Hepatocyte (in vitro differentiated cells): ENCODE results near the gene HIVEP2. TPM values are rescaled to one million over a fixed set of nuclear protein-coding genes. Genes with fewer than 3 reads are reported as not detected.

Experiments used
- DNase-seq: peaks from one replicate; pipeline ENCODE4 v3.0.0-alpha.2; 2016; ENCODE audit warnings: low spot score
- H2AFZ ChIP-seq: fragments of 200-600 bp; sonication (generic); 2 replicates; pipeline ENCODE4 v1.6.0; 2016; ENCODE audit warnings: antibody characterized with exemption, mild to moderate bottlenecking
- H3K27ac ChIP-seq: fragments of 200-600 bp; sonication (generic); 2 replicates; pipeline ENCODE4 v1.5.1; 2016; ENCODE audit warnings: mild to moderate bottlenecking
- H3K27me3 ChIP-seq: fragments of 200-600 bp; sonication (generic); 2 replicates; pipeline ENCODE4 v1.6.1; 2016
- H3K36me3 ChIP-seq: fragments of 200-600 bp; sonication (generic); replicated peaks from 2 replicates; pipeline ENCODE4 v1.5.1; 2016; ENCODE audit warnings: low read depth; ENCODE audit not compliant: insufficient read depth
- H3K4me1 ChIP-seq: fragments of 200-600 bp; sonication (generic); 2 replicates; pipeline ENCODE4 v1.5.1; 2016; ENCODE audit warnings: mild to moderate bottlenecking, moderate library complexity; ENCODE audit not compliant: insufficient read depth
- H3K4me2 ChIP-seq: fragments of 200-600 bp; sonication (generic); 2 replicates; pipeline ENCODE4 v1.6.0; 2016
- H3K4me3 ChIP-seq: fragments of 200-600 bp; sonication (generic); 2 replicates; pipeline ENCODE4 v1.5.1; 2016; ENCODE audit warnings: mild to moderate bottlenecking
- H3K79me2 ChIP-seq: fragments of 200-600 bp; sonication (generic); 2 replicates; pipeline ENCODE4 v1.6.0; 2017; ENCODE audit warnings: mild to moderate bottlenecking
- H3K9me2 ChIP-seq: fragments of 200-600 bp; sonication (generic); replicated peaks from 2 replicates; pipeline ENCODE4 v1.6.0; 2017; ENCODE audit warnings: mild to moderate bottlenecking; ENCODE audit not compliant: insufficient read depth
- H3K9me3 ChIP-seq: fragments of 200-600 bp; sonication (generic); 2 replicates; pipeline ENCODE4 v1.5.1; 2016; ENCODE audit warnings: low read depth, mild to moderate bottlenecking
- H4K20me1 ChIP-seq: fragments of 200-600 bp; sonication (generic); 2 replicates; pipeline ENCODE4 v1.6.0; 2016; ENCODE audit warnings: mild to moderate bottlenecking; ENCODE audit not compliant: insufficient read depth, poor library complexity, severe bottlenecking
- CTCF ChIP-seq: fragments of 200-600 bp; sonication (generic); IDR thresholded peaks from 2 replicates; pipeline ENCODE4 v1.5.1; 2016; ENCODE audit warnings: antibody characterized with exemption, mild to moderate bottlenecking; ENCODE audit not compliant: poor library complexity
- EZH2 ChIP-seq: fragments of 200-600 bp; sonication (generic); IDR thresholded peaks from 2 replicates; pipeline ENCODE4 v1.6.1; 2016; ENCODE audit warnings: antibody characterized with exemption, mild to moderate bottlenecking, borderline replicate concordance
- EZH2phosphoT487 ChIP-seq: fragments of 200-600 bp; sonication (generic); IDR thresholded peaks from one replicate; pipeline ENCODE4 v1.6.1; 2018; ENCODE audit warnings: antibody characterized with exemption, mild to moderate bottlenecking, low read depth, moderate library complexity; ENCODE audit not compliant: unreplicated experiment, severe bottlenecking
- WGBS: methylation state at CpG from one replicate; pipeline ENCODE4 v1.1.6; 2016; ENCODE audit warnings: low lambda C conversion rate; ENCODE audit errors: missing lambda C conversion rate; 5-methylcytosine and 5-hydroxymethylcytosine counted together
- polyA plus RNA-seq: library from polyadenylated mRNA; unstranded; fragments of >200 nt; fragmentation: Nextera tagmentation; extraction: Ambion mirVana; gene quantifications from 2 replicates; pipeline ENCODE4 v1.2.1, GENCODE V29; 2016
- total RNA-seq: library from RNA; depleted of rRNA; stranded (reverse); fragments of >200 nt; gene quantifications from 2 replicates; pipeline ENCODE4 v1.2.3, GENCODE V29; 2014

Gene HIVEP2
- total and polyA plus RNA-seq, 2 experiments from 2014 or later, result 3.3 to 9.4 TPM

- Histone ChIP-seq H3K4me3 (no peak overlapping the region), H3K9me2 (no peaks in the 10 kb centered on the region), H3K4me2 (no peak overlapping the region), H3K36me3 (no peaks in the 10 kb centered on the region), H4K20me1 (no peaks in the 10 kb centered on the region), H3K27me3 (no peaks in the 10 kb centered on the region), H3K9me3 (no peaks in the 10 kb centered on the region), H3K79me2 (peaks cover 6% of the 10 kb centered on the region), H2AFZ (no peak overlapping the region), H3K27ac (no peak overlapping the region), H3K4me1 (no peaks in the 10 kb centered on the region)
- DNase-seq, result no peak
- no peak for TF ChIP-seq EZH2phosphoT487
- TF ChIP-seq CTCF, result no peak
- no peak for TF ChIP-seq EZH2
- WGBS, result 65% methylated on average over 5 of the region's 5 CpGs
Observed at GRCh38 chr6:142867988-142868812, 76.8 kb downstream of the HIVEP2 start.

- Histone ChIP-seq H3K9me2 (no peaks in the 10 kb centered on the region), H3K4me3 (no peak overlapping the region), H3K36me3 (no peaks in the 10 kb centered on the region), H3K27ac (no peak overlapping the region), H3K27me3 (no peaks in the 10 kb centered on the region), H4K20me1 (no peaks in the 10 kb centered on the region), H3K9me3 (no peaks in the 10 kb centered on the region), H2AFZ (no peak overlapping the region), H3K79me2 (peaks cover 3% of the 10 kb centered on the region), H3K4me2 (no peak overlapping the region), H3K4me1 (no peaks in the 10 kb centered on the region)
- DNase-seq, result no peak
- TF ChIP-seq EZH2 (no peak), EZH2phosphoT487 (no peak)
- 45% methylated on average over 4 of the region's 4 CpGs for WGBS
Observed at GRCh38 chr6:142867355-142867801, 77.6 kb downstream of the HIVEP2 start.

- Histone ChIP-seq H3K79me2 (no peaks in the 10 kb centered on the region), H3K4me2 (no peak overlapping the region), H3K4me1 (no peaks in the 10 kb centered on the region), H2AFZ (no peak overlapping the region), H3K9me3 (no peaks in the 10 kb centered on the region), H3K9me2 (no peaks in the 10 kb centered on the region), H4K20me1 (no peaks in the 10 kb centered on the region), H3K36me3 (no peaks in the 10 kb centered on the region), H3K27ac (no peak overlapping the region), H3K27me3 (no peaks in the 10 kb centered on the region), H3K4me3 (no peak overlapping the region)
- no peak for DNase-seq
- 41% methylated on average over 2 of the region's 2 CpGs for WGBS
- no peak for TF ChIP-seq EZH2
- TF ChIP-seq CTCF, result no peak
- TF ChIP-seq EZH2phosphoT487, result no peak
Observed at GRCh38 chr6:142863981-142864380, 81.0 kb downstream of the HIVEP2 start.

- Histone ChIP-seq H3K36me3 (no peaks in the 10 kb centered on the region), H3K27me3 (no peaks in the 10 kb centered on the region), H3K4me1 (no peaks in the 10 kb centered on the region), H4K20me1 (no peaks in the 10 kb centered on the region), H2AFZ (no peak overlapping the region), H3K79me2 (no peaks in the 10 kb centered on the region), H3K4me2 (no peak overlapping the region), H3K4me3 (no peak overlapping the region), H3K27ac (no peak overlapping the region), H3K9me3 (no peaks in the 10 kb centered on the region), H3K9me2 (no peaks in the 10 kb centered on the region)
- WGBS, result 69% methylated on average over 3 of the region's 3 CpGs
- TF ChIP-seq EZH2, result no peak
- TF ChIP-seq CTCF, result no peak
- TF ChIP-seq EZH2phosphoT487, result no peak
- no peak for DNase-seq
Observed at GRCh38 chr6:142861711-142862110, 83.3 kb downstream of the HIVEP2 start.
